Muscle layer of colon (tissue), 2 donors: ENCODE results near the gene LPA.

Source experiments
- H3K27ac ChIP-seq: one replicate; pipeline ENCODE4 v1.7.0; 2013; ENCODE audit warnings: low read depth, mild to moderate bottlenecking, low read length, moderate library complexity
- H3K27me3 ChIP-seq, 2 donors: one replicate each; pipeline ENCODE4 v1.7.0; 2013; ENCODE audit warnings: low read length in 2 of 2, mild to moderate bottlenecking in 2 of 2; ENCODE audit not compliant: insufficient read depth in 2 of 2, control insufficient read depth in 1 of 2
- H3K36me3 ChIP-seq: one replicate; pipeline ENCODE4 v1.7.0; 2013; ENCODE audit warnings: mild to moderate bottlenecking, low read length; ENCODE audit not compliant: insufficient read depth
- H3K4me1 ChIP-seq: one replicate; pipeline ENCODE4 v1.7.0; 2013; ENCODE audit warnings: mild to moderate bottlenecking, low read length; ENCODE audit not compliant: insufficient read depth
- H3K4me3 ChIP-seq, 2 donors: one replicate each; pipeline ENCODE4 v1.7.0; 2013; ENCODE audit warnings: low read length in 2 of 2, low read depth in 1 of 2, mild to moderate bottlenecking in 1 of 2, moderate library complexity in 1 of 2
- H3K9ac ChIP-seq: one replicate; pipeline ENCODE4 v1.7.0; 2013; ENCODE audit warnings: low read length
- H3K9me3 ChIP-seq: one replicate; pipeline ENCODE4 v1.7.0; 2013; ENCODE audit warnings: mild to moderate bottlenecking, low read length
- donor health status: abdominal sarcoma.
- donor health status: Adenocarcinoma of cecum.

Gene LPA

DNA sequence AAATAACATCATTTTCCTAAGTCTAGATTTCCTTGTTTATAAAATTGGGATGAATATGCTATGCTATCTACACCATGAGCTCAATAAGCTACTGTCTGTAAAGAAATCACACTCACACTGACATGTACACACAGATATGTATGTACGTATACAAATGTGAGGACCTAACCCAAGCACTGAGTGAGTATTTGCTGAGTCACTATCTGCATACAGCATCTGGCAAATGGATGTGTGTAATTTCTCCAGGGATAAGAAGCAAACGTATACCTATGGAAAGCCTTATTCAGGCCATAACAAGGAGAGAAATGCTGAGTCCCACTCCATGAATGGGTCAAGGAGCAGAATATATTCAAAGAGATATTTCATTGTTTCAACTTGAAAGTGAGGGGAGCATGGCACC, 153.9 kb downstream of the LPA start:
- Histone ChIP-seq H3K27me3 (no peaks in the 10 kb centered on the region), H3K4me1 (no peaks in the 10 kb centered on the region), H3K4me3 (no peak overlapping the region), H3K9me3 (no peaks in the 10 kb centered on the region), H3K36me3 (no peaks in the 10 kb centered on the region), H3K27ac (no peak overlapping the region), H3K9ac (no peak overlapping the region)

DNA sequence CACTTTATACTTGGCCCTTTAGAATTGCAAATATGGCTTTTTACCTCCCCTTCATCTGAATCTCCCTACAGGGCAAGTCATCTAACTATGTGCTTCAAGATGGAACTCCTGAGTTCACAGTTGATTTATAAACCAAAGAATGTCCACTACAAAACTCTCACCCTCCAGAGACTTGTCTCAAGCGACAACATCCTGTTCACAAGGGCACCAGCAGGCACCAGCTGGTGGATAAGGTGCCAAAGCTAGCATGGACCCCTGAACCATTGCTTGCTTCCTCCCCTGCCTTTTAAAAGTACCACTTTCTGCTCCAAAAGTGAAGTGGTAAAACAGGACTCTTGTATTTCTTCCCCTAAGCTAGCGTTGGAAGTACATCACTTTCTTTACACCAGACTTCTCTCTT, 154.5 kb downstream of the LPA start:
- Histone ChIP-seq H3K27me3 (no peaks in the 10 kb centered on the region), H3K36me3 (no peaks in the 10 kb centered on the region), H3K9ac (no peak overlapping the region), H3K9me3 (no peaks in the 10 kb centered on the region), H3K4me3 (no peak overlapping the region), H3K27ac (no peak overlapping the region), H3K4me1 (no peaks in the 10 kb centered on the region)

- Histone ChIP-seq H3K4me1 (no peaks in the 10 kb centered on the region), H3K9me3 (no peaks in the 10 kb centered on the region), H3K36me3 (no peaks in the 10 kb centered on the region), H3K4me3 (no peak overlapping the region), H3K27ac (no peak overlapping the region), H3K27me3 (no peaks in the 10 kb centered on the region), H3K9ac (no peak overlapping the region)
These were observed 155.5 kb downstream of the LPA start for GRCh38 chr6:160508599-160508998.

- Histone ChIP-seq H3K27me3 (no peaks in the 10 kb centered on the region), H3K9me3 (no peaks in the 10 kb centered on the region), H3K4me3 (no peak overlapping the region), H3K27ac (no peak overlapping the region), H3K9ac (no peak overlapping the region), H3K4me1 (no peaks in the 10 kb centered on the region), H3K36me3 (no peaks in the 10 kb centered on the region)
These were observed 156.7 kb downstream of the LPA start for GRCh38 chr6:160507420-160507819.

GRCh38 chr6:160505970-160506369, 158.1 kb downstream of the LPA start:
- no peak overlapping the region for H3K27ac ChIP-seq
- H3K27me3 ChIP-seq, result no peaks in the 10 kb centered on the region
- no peak overlapping the region for H3K4me3 ChIP-seq
- no peaks in the 10 kb centered on the region for H3K4me1 ChIP-seq
- H3K9ac ChIP-seq, result no peak overlapping the region
- no peaks in the 10 kb centered on the region for H3K36me3 ChIP-seq
- H3K9me3 ChIP-seq, result no peaks in the 10 kb centered on the region

DNA sequence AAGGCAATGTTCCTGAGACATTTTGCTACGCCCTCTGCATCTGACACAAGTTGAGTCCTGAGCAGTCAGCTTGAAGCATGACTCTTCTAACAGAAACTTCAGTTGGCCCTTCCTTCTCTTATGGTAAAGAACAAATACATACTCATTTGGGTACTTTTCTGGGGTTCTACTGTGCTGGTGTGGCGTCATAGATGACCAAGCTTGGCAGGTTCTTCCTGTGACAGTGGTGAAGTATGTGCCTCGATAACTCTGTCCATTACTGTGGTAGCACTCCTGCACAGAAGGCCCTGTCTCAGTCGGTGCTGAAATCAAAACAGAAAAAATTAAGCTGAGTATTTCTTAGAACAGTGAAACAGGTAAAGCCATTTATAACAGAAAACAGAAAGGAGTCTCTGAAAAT, 163.4 kb downstream of the LPA start:
- Histone ChIP-seq H3K27me3 (no peaks in the 10 kb centered on the region), H3K4me1 (no peaks in the 10 kb centered on the region), H3K9ac (no peak overlapping the region), H3K36me3 (no peaks in the 10 kb centered on the region), H3K4me3 (no peak overlapping the region), H3K9me3 (no peaks in the 10 kb centered on the region), H3K27ac (no peak overlapping the region)

DNA sequence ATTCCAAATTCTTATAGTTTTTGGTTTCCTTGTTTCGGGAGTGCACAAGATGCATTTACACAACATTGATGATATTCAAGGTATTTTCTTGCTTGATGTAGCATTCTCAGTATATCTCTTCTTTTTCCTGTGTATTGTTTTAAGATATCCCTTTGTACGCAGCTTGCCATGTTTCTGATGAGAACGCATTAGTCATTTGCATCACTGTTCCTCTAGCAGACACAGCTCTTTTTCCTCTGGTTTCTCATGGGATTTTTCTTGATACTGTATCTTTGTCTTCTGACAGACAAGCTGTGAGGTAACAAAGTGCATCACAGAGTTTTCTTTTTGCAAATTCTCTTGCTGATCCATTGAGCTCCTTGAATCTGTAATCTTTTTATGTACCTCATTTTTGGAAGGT, 169.5 kb downstream of the LPA start:
- Histone ChIP-seq H3K9ac (no peak overlapping the region), H3K9me3 (no peaks in the 10 kb centered on the region), H3K36me3 (no peaks in the 10 kb centered on the region), H3K4me3 (no peak overlapping the region), H3K27me3 (no peaks in the 10 kb centered on the region), H3K4me1 (no peaks in the 10 kb centered on the region), H3K27ac (no peak overlapping the region)

- Histone ChIP-seq H3K4me3 (no peak overlapping the region), H3K9me3 (no peaks in the 10 kb centered on the region), H3K36me3 (no peaks in the 10 kb centered on the region), H3K9ac (no peak overlapping the region), H3K27me3 (no peaks in the 10 kb centered on the region), H3K4me1 (no peaks in the 10 kb centered on the region), H3K27ac (no peak overlapping the region)
These were observed 175.0 kb downstream of the LPA start for GRCh38 chr6:160489091-160489490.

GRCh38 chr6:160487116-160487515, 177.0 kb downstream of the LPA start:
- H3K9ac ChIP-seq, result no peak overlapping the region
- no peaks in the 10 kb centered on the region for H3K9me3 ChIP-seq
- no peaks in the 10 kb centered on the region for H3K27me3 ChIP-seq
- H3K27ac ChIP-seq, result no peak overlapping the region
- no peaks in the 10 kb centered on the region for H3K4me1 ChIP-seq
- H3K36me3 ChIP-seq, result no peaks in the 10 kb centered on the region
- H3K4me3 ChIP-seq, result no peak overlapping the region
